Pons (tissue), 1 donor: Measurements from ENCODE around the gene VRTN.
"Not testable (repeated sequence)": the region's sequence is repeated elsewhere in the genome, so short reads cannot be mapped to it uniquely, and the experiment has no call there.

Experiments
- DNase-seq: peaks from one replicate; pipeline ENCODE4 v3.0.0-alpha.2; 2016; ENCODE audit warnings: low spot score

The VRTN gene

GRCh38 chr14:74348735-74349463, 628 bp downstream of the VRTN start:
- no peak for DNase-seq

- no peak for DNase-seq
Measured at GRCh38 chr14:74349757-74350156, 1.5 kb downstream of the VRTN start.

GRCh38 chr14:74350211-74350927, 2.1 kb downstream of the VRTN start:
- DNase-seq, result no peak

- no peak for DNase-seq
Measured at GRCh38 chr14:74350928-74351323, 2.7 kb downstream of the VRTN start.

- no peak for DNase-seq
Measured at GRCh38 chr14:74356892-74357575, 8.8 kb downstream of the VRTN start.

GRCh38 chr14:74357585-74357984, 9.3 kb downstream of the VRTN start:
- no peak for DNase-seq

GRCh38 chr14:74358176-74358829, 10.0 kb downstream of the VRTN start:
- no peak for DNase-seq

- no peak for DNase-seq
Measured at GRCh38 chr14:74360163-74360562, 11.9 kb downstream of the VRTN start.

- peak; percentile 62 for DNase-seq
Measured at GRCh38 chr14:74362361-74362915, 14.2 kb downstream of the VRTN start.

- DNase-seq, result peak; percentile 88
Measured at GRCh38 chr14:74364271-74364880, 16.1 kb downstream of the VRTN start.

GRCh38 chr14:74368026-74368425, 19.8 kb downstream of the VRTN start:
- DNase-seq, result no peak

GRCh38 chr14:74368441-74368840, 20.2 kb downstream of the VRTN start:
- no peak for DNase-seq

GRCh38 chr14:74377976-74378690, 29.9 kb downstream of the VRTN start:
- DNase-seq, result no peak

- DNase-seq, result no peak
Measured at GRCh38 chr14:74380172-74380571, 31.9 kb downstream of the VRTN start.

GRCh38 chr14:74380845-74381244, 32.6 kb downstream of the VRTN start:
- no peak for DNase-seq

- DNase-seq, result not testable (repeated sequence)
Measured at GRCh38 chr14:74381571-74381970, 33.3 kb downstream of the VRTN start.

- DNase-seq, result no peak
Measured at GRCh38 chr14:74382231-74382630, 34.0 kb downstream of the VRTN start.

GRCh38 chr14:74389980-74390379, 41.7 kb downstream of the VRTN start:
- DNase-seq, result no peak

- not testable (repeated sequence) for DNase-seq
Measured at GRCh38 chr14:74390505-74390904, 42.2 kb downstream of the VRTN start.

GRCh38 chr14:74391479-74391878, 43.2 kb downstream of the VRTN start:
- DNase-seq, result no peak
